ENCODE data around the gene BUB1.

The BUB1 gene

DNA sequence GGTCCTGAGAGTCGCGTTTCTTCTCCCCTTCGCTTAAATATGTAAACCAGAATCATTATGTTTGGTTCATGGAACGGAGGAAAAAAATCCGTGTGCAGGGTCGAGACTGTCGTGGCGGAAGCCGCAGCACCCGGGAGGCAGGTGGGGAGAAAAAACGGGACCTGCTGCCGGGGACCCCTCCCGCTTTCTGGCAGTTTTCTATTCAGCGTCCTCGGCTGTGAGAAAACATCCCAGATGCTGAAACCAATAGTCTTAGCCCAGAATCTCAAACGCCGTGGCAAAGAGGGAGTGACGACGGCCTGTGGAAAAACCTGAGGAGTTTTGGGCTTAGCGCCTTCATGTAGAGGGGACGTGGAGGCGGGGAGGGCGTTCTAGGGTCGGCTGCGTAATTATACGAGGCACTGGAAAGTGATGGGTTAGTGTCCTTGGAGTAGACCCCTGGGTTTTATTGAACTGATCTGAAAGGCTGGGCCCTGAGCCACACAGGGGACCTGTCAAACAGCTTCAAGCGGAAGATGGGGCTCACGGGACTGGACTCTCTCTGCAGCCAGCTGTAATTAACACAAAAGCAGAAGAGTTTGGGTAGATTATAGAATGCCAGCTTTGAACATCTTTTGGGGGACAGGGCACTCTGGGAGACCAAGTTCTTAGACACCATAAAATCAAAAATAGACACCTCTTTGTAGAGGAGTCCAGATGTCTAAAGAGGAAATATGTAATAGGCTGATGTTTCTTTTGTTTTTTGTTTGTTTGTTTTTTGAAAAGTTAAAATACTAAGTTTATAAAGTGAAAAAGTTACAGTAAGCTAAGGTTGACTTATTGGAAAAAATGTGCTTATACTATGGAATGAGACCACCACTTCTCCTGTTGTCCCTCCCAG, 834 bp upstream of the BUB1 start:
- DNase-seq (ENCODE audit: low read depth) = no peak
- TF ChIP-seq, protein P1, sequence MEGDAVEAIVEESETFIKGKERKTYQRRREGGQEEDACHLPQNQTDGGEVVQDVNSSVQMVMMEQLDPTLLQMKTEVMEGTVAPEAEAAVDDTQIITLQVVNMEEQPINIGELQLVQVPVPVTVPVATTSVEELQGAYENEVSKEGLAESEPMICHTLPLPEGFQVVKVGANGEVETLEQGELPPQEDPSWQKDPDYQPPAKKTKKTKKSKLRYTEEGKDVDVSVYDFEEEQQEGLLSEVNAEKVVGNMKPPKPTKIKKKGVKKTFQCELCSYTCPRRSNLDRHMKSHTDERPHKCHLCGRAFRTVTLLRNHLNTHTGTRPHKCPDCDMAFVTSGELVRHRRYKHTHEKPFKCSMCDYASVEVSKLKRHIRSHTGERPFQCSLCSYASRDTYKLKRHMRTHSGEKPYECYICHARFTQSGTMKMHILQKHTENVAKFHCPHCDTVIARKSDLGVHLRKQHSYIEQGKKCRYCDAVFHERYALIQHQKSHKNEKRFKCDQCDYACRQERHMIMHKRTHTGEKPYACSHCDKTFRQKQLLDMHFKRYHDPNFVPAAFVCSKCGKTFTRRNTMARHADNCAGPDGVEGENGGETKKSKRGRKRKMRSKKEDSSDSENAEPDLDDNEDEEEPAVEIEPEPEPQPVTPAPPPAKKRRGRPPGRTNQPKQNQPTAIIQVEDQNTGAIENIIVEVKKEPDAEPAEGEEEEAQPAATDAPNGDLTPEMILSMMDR (IDR thresholded peaks at IDR 0.05; ENCODE audit: low read depth, low read length, missing control alignments) = no peak
- H3K4me3 ChIP-seq (ENCODE audit: low read depth, low read length) = peak overlapping the region; percentile 89

DNA sequence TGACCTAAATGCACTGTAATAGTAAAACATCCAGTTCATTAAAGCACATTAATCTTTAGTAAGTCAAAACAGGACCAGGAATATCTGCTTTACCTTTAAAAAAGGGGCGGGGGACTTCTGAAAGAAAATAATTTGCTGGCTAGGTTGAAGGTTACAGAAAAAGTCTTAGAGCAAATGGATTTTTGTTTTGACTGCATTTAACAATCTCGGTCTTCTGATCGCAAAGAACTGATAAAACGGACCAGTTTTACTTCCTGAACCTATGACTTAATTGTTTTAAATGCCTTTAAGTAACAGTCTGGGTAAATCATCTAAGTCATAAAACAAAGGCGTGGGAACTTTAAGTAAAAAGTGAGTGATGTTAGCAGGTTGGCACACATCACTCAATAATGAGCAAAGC, 783 bp downstream of the BUB1 start:
- DNase-seq (ENCODE audit: low read depth) = no peak

DNA sequence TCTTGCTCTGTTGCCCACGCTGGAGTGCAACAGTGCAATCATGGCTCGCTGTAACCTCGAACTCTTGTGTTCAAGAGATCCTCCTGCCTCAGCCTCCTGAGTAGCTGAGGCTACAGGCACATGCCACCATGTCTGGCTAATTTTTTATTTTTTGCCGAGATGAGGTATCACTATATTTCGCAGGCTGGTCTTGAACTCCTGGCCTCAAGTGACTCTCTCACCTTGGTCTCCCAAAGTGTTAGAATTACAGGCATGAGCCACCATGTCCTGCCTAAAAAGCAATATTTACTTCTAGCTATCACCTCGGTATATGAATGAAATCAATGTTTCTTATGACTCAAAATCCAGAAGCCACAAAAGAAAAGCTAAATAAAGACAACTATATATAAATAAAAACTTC, 2.2 kb downstream of the BUB1 start:
- peak overlapping the region; percentile 30; the same call in 1 of the 2 replicates for H3K4me3 ChIP-seq (ENCODE audit: low read depth, low read length)
- no peak for DNase-seq (ENCODE audit: low read depth)
- TF ChIP-seq, protein P1 (IDR thresholded peaks at IDR 0.05; ENCODE audit: low read depth, low read length, missing control alignments) = no peak

More for the DNA sequence above, 783 bp downstream of the BUB1 start:
- TF ChIP-seq, protein P1 (IDR thresholded peaks at IDR 0.05; ENCODE audit: low read depth, low read length, missing control alignments) = no peak
- H3K4me3 ChIP-seq (ENCODE audit: low read depth, low read length) = peak overlapping the region; percentile 89

DNA sequence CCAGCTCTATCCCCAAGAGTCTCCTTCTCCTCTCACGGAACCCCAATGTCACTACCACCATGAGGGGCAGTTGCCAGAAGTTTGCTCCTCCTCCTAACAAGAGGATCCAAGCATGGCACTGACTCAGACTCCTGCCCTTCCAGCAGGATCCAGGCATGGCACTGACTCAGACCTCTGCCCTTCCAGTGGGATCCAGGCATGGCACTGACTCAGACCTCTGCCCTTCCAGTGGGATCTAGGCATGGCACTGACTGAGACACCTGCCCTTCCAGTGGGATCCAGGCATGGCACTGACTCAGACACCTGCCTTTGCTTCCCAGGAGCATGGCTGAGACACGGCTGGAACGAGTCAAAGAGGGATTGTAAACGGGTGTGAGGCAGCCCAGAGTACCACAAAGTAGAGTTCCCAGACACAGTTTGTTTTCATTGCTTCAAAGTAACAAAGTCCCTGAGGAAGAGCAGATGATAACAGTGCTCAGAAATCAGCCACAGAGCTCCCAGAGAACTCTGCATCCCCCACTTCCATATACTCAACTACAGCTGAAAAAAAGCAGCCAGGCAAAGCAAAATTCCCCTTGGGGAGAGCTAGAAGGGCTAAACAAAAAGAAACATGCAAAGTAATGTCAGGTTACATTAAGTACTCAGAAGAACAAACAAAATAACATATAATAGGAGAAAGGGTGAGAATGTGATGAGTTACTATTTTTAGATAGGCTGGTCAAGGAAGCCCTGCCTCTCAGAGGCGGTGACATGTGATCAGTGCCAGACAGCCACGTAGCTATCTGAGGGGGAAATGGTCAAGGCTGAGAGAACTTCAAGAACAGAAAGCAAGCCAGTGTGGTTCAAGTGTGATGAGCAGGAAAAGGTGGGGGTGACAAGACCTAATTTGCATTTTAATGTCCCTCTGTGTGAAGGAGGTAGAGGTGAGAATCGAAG, 3.0 kb downstream of the BUB1 start:
- DNase-seq (ENCODE audit: low read depth) = peak; percentile 96
- TF ChIP-seq, protein P1 (IDR thresholded peaks at IDR 0.05; ENCODE audit: low read depth, low read length, missing control alignments) = no peak
- peak overlapping the region; percentile 47 for H3K4me3 ChIP-seq (ENCODE audit: low read depth, low read length)

DNA sequence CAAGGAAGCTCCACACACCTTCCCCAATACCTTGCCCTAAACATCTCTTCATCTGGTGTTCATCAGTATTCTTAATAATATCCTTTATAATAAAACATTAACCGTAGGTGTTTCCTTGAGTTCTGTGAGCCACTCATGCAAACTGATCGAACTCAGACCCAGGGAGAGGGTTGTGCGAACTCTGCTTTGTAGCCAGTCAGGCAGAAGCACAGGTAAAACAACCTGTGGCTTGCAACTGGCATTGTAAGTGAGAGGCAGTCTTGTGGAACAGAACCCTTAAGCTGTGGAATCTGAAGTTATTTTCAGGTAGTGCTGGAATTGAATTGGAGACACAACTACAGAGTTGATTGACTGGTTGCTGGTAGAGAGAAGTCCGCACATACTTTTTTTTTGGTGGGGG, 4.7 kb downstream of the BUB1 start:
- TF ChIP-seq, protein P1 (IDR thresholded peaks at IDR 0.05; ENCODE audit: low read depth, low read length, missing control alignments) = no peak
- no peak for DNase-seq (ENCODE audit: low read depth)
- no peak overlapping the region for H3K4me3 ChIP-seq (ENCODE audit: low read depth, low read length)

DNA sequence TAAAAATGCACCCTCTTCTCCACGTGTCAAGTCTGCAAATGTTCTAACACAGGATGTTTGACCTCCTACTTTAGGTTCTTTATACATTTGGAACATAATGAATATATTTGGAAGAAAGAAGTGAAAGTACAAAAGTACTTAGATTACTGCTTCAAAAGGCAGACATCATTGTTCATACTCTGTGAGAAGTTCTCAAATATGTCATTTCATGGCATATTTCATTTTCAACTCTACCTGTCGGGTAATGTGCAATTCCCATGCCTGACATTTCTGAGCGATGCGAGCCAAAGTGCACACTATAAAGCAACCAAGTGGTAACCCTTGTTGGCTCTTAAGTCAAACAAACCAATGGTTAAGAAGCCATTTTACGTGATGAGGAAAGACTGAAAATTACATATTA, 7.0 kb downstream of the BUB1 start:
- DNase-seq (ENCODE audit: low read depth) = no peak

More for the DNA sequence above, 7.0 kb downstream of the BUB1 start:
- no peak overlapping the region for H3K4me3 ChIP-seq (ENCODE audit: low read depth, low read length)
- TF ChIP-seq, protein P1 (IDR thresholded peaks at IDR 0.05; ENCODE audit: low read depth, low read length, missing control alignments) = no peak

Data from GM12864 (cell line).